A673 (cell line): ENCODE measurements around the gene CNTN5. TPM values are rescaled to one million over a fixed set of nuclear protein-coding genes. Genes with fewer than 3 reads are reported as not detected.

Experiments used
- BruUV-seq: library from RNA; stranded (reverse); fragments of 400-500 nt; replicated peaks from 2 replicates; lab custom pipeline; 2021; lab: Mats Ljungman, UMichigan
- CTCF ChIA-PET: fragments of 300-600 bp; sonication (Branson Sonifier 250); formaldehyde crosslinking; loops from one replicate; lab custom pipeline; 2022; ENCODE audit warnings: antibody characterized with exemption; lab: Charles Lee
- POLR2A ChIA-PET: fragments of 300-600 bp; sonication (Branson Sonifier 250); formaldehyde crosslinking; loops from one replicate; lab custom pipeline; 2022; ENCODE audit warnings: antibody characterized with exemption; ENCODE audit not compliant: low non-redundant PET; lab: Charles Lee
- DNase-seq: peaks from one replicate; pipeline ENCODE4 v3.0.0-alpha.2; 2015; ENCODE audit warnings: low spot score
- H3K27ac ChIP-seq: fragments of 200-600 bp; sonication (generic); 2 replicates; pipeline ENCODE4 v1.5.1; 2016; ENCODE audit warnings: mixed run types, low read depth, mild to moderate bottlenecking, mixed read lengths, antibody characterized with exemption, low read length; ENCODE audit not compliant: poor library complexity, severe bottlenecking
- H3K27me3 ChIP-seq: fragments of 200-600 bp; sonication (generic); replicated peaks from 2 replicates; pipeline ENCODE4 v1.6.1; 2017; ENCODE audit warnings: mixed run types, low read depth, mild to moderate bottlenecking, mixed read lengths, antibody characterized with exemption, low read length; ENCODE audit not compliant: insufficient read depth, poor library complexity
- H3K36me3 ChIP-seq: fragments of 200-600 bp; sonication (generic); 2 replicates; pipeline ENCODE4 v1.6.1; 2016; ENCODE audit warnings: mixed run types, mild to moderate bottlenecking, mixed read lengths, antibody characterized with exemption, low read length; ENCODE audit not compliant: insufficient read depth, poor library complexity, severe bottlenecking
- H3K4me1 ChIP-seq: fragments of 200-600 bp; sonication (generic); 2 replicates; pipeline ENCODE4 v1.6.1; 2017; ENCODE audit warnings: mixed run types, mild to moderate bottlenecking, mixed read lengths, antibody characterized with exemption, low read length; ENCODE audit not compliant: insufficient read depth, poor library complexity, severe bottlenecking
- H3K4me3 ChIP-seq: fragments of 200-600 bp; sonication (generic); 2 replicates; pipeline ENCODE4 v1.5.1; 2016; ENCODE audit warnings: low read depth, mixed run types, mild to moderate bottlenecking, mixed read lengths, low read length; ENCODE audit not compliant: poor library complexity, severe bottlenecking
- H3K9me3 ChIP-seq: fragments of 200-600 bp; sonication (generic); 2 replicates; pipeline ENCODE4 v1.6.1; 2016; ENCODE audit warnings: mixed run types, low read depth, mild to moderate bottlenecking, mixed read lengths, antibody characterized with exemption, low read length; ENCODE audit not compliant: poor library complexity, severe bottlenecking
- CTCF ChIP-seq: fragments of 300-800, 200-600 bp; sonication (generic); conservative IDR thresholded peaks from 2 replicates; pipeline ENCODE4 v1.5.1; 2017; ENCODE audit warnings: low read depth, mild to moderate bottlenecking, antibody characterized with exemption, low read length, moderate library complexity, mixed read lengths
- EZH2 ChIP-seq: fragments of 200-600 bp; sonication (generic); IDR thresholded peaks from 2 replicates; pipeline ENCODE4 v1.6.1; 2017; ENCODE audit warnings: borderline replicate concordance, low read depth, mild to moderate bottlenecking, mixed read lengths, antibody characterized with exemption, low read length; ENCODE audit not compliant: poor library complexity, severe bottlenecking
- intact Hi-C: fragments of 100-400 bp; cut with micrococcal nuclease; formaldehyde crosslinking; loops from one replicate; pipeline ENCODE4 v1.10.0; 2022; ENCODE audit not compliant: unreplicated experiment
- total RNA-seq: library from RNA; stranded (reverse); gene quantifications from 2 replicates; pipeline ENCODE4 v1.2.3, GENCODE V29; 2021

Gene CNTN5
- total RNA-seq, 1 experiment from 2014 or later = 0.80 TPM

GRCh38 chr11:100396266-100396665 is 1375.5 kb downstream of the CNTN5 start:
- H3K4me1 ChIP-seq = peaks cover 21% of the 10 kb centered on the region
- ChIA-PET CTCF (no interaction called here), POLR2A (no interaction called here)
- DNase-seq = peak; percentile 76
- intact Hi-C loops = no loop called here
- H3K36me3 ChIP-seq = no peaks in the 10 kb centered on the region
- no peak for TF ChIP-seq CTCF
- no peak for TF ChIP-seq EZH2
- no peaks in the 10 kb centered on the region for H3K27me3 ChIP-seq
- H3K27ac ChIP-seq = peak overlapping the region; percentile 73
- H3K4me3 ChIP-seq = no peak overlapping the region
- no TSS peak for BruUV-seq
- H3K9me3 ChIP-seq = peaks cover 5% of the 10 kb centered on the region

DNA sequence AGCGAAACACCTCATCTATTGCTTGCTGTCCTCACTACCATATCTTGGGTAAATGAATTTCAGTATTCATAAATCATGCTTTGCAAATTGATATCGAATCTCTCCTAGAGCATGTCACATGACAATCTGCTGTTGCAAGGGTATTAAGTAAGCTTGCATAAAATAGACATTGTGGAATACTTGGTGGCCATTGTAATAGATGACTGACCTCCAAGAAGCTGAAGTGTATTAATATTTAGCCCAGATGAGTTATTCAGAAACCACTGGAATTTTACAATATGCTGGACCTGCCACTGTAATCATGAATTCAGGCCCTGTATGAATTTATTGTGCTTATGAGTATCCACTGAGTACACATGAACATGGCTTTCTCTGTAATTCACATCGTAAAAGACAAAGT is 1376.7 kb downstream of the CNTN5 start:
- intact Hi-C loops = no loop called here
- H3K36me3 ChIP-seq = no peaks in the 10 kb centered on the region
- CTCF ChIA-PET = no interaction called here
- no peak for DNase-seq
- POLR2A ChIA-PET = no interaction called here
- peak overlapping the region; percentile 73 for H3K27ac ChIP-seq
- TF ChIP-seq CTCF = no peak
- no peak for TF ChIP-seq EZH2
- H3K27me3 ChIP-seq = no peaks in the 10 kb centered on the region
- peaks cover 21% of the 10 kb centered on the region for H3K4me1 ChIP-seq
- peaks cover 9% of the 10 kb centered on the region for H3K9me3 ChIP-seq
- no TSS peak for BruUV-seq
- no peak overlapping the region for H3K4me3 ChIP-seq

GRCh38 chr11:100403816-100404215 is 1383.1 kb downstream of the CNTN5 start:
- CTCF ChIA-PET = no interaction called here

More at GRCh38 chr11:100403816-100404215, 1383.1 kb downstream of the CNTN5 start:
- Histone ChIP-seq H3K9me3 (peaks cover 9% of the 10 kb centered on the region), H3K4me1 (no peaks in the 10 kb centered on the region), H3K36me3 (no peaks in the 10 kb centered on the region), H3K27ac (no peak overlapping the region), H3K4me3 (no peak overlapping the region), H3K27me3 (no peaks in the 10 kb centered on the region)
- no TSS peak for BruUV-seq
- no peak for TF ChIP-seq CTCF
- no peak for TF ChIP-seq EZH2
- intact Hi-C loops = no loop called here
- POLR2A ChIA-PET = no interaction called here
- no peak for DNase-seq
